Renal cortex interstitium (tissue), 11 donors: ENCODE measurements around the gene CEND1. TPM values are rescaled to one million over a fixed set of nuclear protein-coding genes. Genes with fewer than 3 reads are reported as not detected.

Experiments
- DNase-seq, 11 donors: peaks; one replicate each; pipeline ENCODE4 v3.0.0-alpha.2; 2013; ENCODE audit warnings: low read depth in 9 of 11, low spot score in 4 of 11; ENCODE audit errors: extremely low read depth in 1 of 11
- polyA plus RNA-seq, 3 donors: library from polyadenylated mRNA; unstranded; fragments of 120-200 nt; gene quantifications; one replicate each; pipeline ENCODE4 v1.2.1, GENCODE V29; 2013; ENCODE audit not compliant: insufficient read length in 3 of 3

Gene CEND1
- polyA plus RNA-seq, 3 donors = 0.37 to 0.70 (median 0.67) TPM

DNA sequence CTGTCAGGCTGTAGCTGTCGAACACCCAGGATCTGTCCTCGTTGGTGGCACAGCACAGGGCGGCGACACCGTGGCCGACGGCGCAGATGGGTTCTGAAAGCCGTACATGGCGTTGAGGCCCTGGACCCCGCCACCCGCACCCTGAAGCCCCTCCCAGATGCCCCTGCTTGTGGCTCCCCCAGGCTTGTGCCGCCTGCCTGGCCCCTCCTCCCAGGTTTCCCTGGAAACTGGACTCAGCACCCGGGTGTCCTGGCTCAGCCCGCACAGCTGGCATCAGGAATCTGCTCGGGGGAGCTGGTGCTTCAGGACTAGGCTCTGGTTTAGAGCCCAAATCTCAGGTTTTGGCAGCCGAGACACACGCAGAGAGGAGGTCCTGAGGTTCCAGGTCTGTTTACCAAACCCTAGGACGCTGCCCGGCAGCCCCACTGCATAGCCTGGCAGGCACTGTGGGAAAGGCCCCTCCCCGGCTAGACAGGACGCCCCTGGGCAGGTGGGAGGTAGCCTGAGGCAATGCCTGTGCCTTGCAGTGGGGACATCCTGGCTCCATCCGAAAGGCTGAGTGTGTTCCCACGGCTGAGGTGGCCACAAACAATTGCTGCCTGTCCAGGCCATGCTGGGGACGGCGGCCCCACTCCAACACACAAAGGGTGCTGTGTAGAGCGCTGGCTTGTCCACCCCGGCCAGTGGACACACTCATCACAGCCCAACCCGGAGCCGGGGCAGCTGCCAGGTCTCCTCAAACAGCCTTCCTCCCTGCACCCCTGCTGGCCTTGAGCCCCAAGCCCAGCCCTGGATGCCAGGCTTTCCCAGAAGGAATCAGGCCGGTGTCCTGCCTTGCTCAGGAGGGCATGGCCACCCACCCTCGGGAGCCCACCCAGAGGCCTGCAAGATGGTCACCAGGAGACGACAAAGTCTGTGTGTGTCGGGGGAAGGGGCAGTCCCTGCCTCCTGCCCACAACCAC is 17.2 kb downstream of the CEND1 start:
- no peak for DNase-seq

DNA sequence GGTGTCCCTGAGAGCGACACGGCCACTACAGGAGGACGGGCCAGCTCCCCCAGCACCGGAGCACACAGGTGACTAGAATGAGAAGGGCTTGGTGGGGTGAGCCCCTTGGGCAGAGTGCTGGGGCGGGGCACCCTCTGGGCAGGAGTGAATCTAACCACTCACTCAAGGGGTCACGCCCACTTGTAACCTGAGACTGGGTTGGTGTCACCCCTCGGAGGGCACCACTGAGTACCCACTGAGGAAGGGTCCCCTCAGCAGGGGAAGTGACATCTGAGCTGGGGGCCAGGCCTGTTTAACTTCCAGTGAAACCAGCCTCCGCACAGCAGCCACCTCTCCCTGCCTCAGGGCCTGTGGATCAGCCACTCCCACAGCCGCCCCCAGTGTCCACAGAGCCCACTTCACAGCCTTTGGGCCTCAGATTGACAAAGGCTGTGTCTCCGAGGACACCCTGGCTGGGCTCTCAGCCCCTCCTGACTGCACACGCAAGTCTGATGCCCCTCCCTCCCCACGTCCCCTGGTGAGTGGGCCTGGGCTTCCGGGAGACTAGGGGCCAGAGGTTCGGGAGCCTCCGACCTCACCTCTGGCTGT is 18.2 kb downstream of the CEND1 start:
- no peak for DNase-seq

DNA sequence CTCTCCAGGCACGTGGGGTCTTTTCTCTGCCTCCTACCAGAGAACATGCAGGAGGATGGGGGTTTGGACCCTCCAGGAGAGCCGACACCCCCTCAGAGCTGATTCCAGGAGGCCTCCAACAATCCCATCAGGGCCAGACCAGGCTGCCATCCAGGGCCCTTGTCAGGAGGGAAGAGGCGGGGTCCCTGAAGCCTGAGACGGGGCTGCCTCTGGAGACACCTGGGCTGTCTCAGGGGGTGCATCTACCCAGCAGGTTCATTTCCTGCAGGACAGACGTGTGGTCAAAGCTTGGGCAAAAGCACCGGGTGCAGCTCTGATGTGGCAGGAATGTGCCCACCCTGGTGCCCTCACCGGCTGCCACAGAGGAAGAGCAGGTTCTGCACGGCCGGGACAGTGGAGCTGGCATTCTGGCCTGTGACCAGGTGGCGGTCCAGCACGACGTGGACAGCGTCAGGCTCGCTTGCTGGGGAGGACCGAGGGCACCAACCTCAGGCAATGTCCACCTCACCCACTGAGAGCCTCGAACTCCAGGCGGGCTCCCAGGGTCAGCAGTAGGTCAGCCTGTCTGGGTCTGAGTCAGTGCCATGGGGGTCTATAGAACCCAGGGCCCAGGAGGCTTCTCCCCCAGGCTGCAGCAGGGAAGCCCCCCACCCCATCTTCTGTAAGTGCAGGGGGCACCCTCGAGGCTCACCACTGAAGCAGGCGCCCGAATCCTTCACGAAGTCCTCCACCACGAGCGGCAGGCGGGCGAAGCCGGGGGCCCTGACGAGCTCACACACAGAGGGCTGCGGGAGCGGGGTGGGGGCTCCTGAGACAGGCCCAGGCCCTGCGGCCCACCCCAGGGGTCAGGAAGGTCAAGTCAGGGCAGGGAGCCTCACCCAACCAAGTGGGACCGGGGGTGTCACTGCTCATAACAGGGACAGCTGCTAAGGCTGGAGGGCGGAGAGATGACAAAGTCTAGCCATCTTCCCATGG is 19.0 kb downstream of the CEND1 start:
- DNase-seq = no peak

DNA sequence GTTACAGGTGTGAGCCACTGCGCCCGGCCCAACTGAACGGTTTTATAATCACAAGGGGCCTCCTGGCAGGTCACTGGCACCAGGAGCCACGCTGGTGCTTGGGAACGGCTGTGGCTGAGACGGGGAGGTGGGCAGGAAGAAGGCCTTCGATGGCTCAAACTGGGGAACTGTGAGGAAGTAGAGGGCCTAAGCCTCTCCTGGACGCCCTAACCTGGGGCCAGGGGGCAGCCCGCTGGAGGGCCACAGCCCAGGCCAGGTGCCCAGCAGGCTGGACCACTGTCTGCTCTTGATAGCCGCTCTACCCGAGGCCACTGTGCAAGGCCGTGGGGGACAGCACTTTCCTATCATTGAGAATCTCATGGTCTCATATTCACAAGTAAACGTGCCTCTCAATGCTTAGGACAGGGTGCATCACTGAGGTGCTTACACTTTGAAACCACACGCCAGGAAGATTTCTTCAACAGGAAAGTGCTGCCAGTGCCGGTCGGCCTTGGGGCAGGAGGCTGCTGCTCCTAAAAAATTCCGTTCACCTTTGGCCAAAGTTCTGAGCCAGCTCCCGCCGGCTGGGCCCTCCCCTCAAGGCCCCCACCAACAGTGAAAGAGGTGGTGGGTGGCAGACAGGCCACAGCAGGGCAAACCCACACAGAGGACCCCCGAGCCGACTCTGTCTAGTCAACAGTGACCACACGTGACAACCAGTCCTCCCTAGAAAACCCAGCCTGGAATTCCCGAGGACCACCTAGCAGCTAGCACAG is 19.8 kb downstream of the CEND1 start:
- no peak for DNase-seq

DNA sequence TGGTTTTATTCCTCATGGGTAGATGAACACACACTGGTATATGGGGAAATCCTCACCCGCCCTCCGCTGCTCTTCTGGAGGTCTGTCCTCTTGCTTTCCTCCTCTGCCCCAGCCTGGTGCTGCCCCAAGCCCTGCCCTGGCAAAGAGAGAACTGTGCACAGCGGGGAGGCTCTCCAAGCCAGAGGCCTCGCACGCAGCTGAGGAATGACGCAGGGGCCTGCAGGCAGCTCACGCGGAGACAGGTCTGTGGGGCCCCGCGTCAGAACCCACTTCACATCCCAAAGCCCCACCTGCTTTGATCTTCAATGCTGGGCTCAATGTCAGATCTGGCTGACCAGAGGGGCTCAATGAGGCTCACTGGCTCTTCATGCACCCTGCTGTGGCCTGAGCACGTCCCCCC is 22.7 kb downstream of the CEND1 start:
- no peak for DNase-seq

DNA sequence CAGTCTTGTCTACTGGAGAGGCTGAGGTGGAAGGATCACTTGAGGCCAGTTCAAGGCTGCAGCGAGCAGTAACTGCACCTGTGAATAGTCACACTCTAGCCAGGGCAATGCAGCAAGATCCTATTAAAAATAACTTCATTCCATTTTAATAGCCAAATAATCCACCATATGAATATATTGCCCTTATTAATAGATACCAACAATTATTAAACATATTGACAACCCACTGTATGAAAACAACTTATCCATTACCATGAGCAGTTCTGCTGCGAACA is 23.0 kb downstream of the CEND1 start:
- no peak for DNase-seq

DNA sequence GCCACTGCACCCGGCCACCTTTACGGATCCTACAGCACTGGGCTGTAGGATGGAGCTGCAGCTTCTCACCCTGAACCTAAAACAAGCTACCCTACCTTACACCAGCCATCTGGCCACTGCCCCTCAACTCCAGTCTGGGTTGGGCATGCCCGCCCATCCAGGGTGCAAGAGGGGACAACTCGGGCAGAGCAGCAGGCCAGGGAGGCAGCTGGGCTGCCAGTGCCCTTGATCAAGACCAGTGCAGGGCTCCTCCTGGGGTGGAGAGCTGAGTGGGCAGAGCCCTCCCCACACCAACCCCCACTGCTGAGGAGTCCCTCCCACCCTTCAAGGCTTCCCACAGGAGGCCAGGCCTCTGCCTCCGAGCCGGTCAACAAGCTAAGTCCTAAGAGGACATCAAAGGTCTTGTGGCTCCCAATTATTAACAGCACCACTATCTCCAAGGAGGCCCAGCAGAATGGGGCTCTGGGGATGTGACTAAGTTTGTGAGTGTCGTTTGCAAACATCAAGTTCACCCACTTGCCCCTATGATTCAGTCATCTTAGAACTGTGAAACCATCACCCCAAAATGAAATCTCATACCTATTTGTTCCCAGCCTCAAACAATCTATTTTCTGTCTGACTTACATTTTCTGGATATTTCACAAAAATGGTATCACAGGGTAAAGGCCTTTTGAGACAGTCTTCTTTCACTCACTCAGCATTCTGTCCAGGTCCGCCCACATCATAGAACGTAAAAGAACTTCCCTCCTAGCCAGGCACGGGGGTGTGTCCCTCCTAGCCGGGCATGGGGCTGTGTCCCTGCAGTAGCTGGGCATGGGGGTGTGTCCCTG is 23.6 kb downstream of the CEND1 start:
- DNase-seq = no peak

DNA sequence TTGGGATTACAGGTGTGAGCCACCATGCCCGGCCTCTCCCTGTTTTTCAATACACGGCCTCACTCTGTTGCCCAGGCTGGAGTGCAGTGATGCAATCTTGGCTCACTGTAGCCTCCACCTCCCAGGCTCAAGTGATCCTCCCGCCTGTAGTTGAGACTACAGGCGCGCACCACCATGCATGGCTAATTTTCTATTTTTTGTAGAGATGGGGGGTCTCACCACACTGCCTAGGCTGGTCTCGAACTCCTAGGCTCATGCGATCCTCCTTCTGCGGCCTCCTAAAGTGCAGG is 24.1 kb downstream of the CEND1 start:
- DNase-seq = no peak

DNA sequence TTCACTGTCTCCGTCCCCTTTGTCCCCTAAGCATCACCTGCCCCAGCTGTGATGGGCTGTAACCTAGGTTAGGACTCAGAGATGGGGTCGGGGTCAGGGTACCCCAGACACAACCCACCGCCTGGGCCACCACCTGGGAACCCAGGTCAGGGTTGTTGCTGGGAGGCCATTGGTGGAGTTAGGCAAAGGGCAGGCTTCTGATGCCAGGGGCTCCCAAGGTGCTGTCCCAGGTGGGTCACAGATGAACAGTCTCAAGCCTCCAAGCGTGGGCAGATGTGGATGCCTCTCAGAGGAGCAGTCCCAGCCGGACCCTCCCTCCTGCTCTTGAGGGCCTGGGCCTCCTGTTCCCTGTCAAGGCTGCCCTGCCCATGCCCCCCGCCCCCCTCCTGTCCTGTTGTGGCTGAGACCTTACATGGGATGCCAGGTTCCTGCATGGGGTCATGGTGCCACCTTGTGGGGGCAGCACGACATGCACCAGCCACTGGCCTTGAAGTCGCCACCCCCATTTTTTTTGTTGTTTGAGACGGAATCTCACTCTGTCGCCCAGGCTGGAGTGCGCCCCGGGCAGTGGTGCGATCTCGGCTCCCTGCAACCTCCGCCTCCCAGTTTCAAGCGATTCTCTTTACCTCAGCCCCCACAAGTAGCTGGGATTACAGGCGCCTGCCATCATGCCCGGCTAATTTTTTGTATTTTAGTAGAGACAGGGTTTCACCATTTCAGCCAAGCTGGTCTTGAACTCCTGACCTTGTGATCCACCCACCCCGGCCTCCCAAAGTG is 24.7 kb downstream of the CEND1 start:
- peak in 2 of 11 donors; percentile 31 to 38 for DNase-seq

DNA sequence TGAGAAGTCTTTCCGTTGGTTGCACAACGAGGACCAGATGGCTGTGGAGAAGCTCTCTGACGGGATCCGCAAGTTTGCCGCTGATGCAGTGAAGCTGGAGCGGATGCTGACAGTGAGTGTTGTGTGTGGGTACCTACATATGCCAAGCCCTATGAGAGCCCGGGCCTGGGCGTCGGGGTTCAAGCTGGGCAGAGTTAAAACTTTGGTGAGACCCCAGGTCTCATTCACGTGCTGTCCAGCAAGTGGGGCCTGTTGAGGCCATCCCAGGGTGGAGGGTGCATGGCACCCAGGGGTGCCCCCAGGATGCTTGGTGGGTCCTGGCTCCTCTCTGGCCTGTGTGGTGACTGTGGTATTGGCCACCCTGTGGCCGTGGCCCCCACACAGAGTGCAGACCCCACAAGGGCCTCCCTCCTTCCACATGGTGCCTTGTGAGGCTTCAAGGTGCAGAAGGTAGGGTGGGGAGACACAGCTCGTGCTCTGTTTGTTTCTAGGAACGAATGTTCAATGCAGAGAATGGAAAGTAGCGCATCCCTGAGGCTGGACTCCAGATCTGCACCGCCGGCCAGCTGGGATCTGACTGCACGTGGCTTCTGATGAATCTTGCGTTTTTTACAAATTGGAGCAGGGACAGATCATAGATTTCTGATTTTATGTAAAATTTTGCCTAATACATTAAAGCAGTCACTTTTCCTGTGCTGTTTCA is 25.4 kb downstream of the CEND1 start:
- no peak for DNase-seq

DNA sequence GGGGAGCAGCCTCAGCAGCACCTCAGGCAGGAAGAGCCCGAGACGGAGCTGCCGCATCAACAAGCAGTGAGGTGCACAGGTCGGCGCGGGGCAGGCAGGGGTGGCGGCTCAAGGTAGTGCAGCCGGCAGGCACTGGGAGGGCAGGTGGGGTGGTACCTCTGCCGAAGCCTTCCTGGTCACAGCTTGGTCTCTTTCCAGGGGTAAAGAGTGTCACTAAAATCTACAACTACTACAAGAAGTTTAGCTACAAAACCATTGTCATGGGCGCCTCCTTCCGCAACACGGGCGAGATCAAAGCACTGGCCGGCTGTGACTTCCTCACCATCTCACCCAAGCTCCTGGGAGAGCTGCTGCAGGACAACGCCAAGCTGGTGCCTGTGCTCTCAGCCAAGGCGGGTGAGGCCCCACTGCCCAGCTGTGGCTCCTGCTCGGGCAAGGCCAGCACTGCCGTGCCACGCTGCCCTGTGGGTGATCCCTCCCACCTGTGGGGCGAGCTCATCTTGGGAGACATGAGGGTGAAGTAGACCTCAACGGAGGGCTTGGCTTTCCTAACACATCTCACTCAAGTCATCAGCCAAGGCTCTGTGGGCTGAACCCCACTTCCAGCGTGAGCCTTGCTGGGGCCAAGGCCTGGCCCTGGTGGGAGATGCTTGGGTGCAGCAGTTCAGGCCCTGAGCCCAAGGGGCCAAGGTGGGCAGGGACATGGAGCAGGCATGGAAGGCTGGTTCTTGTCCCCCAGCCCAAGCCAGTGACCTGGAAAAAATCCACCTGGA is 26.2 kb downstream of the CEND1 start:
- DNase-seq = no peak

DNA sequence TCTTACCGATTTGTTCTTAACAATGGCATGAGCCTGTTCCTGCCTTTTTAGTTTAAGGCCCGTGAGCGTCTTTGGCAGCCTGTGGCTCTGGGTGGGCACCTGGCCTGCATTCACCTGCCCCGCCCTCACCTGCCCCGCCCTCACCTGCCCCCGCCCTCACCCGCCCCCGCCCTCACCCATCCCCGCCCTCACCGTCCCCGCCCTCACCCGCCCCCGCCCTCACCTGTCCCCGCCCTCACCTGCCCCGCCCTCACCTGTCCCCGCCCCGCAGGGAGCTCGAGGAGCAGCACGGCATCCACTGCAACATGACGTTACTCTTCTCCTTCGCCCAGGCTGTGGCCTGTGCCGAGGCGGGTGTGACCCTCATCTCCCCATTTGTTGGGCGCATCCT is 26.8 kb downstream of the CEND1 start:
- DNase-seq = no peak

DNA sequence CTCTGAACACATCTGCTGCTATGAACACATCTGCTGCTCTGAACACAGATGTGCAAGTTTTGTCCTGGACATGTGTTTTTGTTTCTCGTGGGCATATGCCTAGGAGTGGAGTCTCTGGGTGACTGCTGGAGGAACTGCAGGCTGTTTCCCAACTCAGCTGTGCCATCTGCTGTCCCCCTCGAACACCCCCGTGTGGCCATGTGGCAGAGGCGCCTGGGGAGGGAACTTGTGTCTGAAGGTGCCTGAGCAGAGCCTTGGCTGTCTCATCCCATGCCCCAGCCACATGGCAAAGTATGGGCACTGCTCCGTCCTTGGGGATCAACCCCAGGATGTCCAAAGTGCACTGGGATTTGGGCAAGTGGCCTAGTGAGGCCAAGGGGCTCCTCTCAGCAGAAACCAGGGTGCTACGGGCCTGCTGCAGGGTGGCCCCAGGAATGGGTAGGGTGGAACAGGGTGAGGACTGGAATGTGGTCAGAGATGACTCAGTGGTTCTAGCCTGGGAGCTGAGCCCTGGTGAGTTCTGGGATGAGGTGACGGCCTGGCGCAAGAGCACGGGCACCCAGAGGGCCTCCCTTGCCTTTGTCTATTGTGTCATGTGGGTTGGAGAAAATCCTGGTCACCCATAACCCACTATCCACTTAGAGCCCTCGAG is 27.3 kb downstream of the CEND1 start:
- DNase-seq = no peak

DNA sequence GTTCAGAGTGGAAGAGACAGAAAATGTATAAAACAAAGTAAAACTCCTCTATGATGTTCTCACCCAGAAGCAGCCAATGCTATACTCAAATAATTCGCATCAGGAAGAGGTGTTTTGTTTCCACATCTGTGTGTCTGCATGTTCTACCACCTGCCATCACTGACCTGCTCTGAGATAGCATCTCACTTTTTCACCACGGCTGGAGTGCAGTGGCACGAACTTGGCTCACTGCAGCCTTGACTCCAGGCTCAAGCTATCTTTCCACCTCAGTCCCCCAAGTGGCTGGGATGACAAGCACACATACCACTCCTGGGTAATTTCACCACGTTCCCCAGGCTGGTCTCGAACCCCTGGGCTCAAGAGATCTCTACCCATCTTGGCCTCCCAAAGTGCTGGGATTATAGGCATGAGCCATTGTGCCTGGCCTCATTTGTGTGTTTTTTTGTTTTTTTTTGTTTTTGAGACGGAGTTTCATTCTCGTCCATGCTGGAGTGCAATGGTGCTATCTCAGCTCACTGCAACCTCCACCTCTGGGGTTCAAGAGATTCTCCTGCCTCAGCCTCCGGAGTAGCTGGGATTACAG is 28.3 kb downstream of the CEND1 start:
- no peak for DNase-seq

DNA sequence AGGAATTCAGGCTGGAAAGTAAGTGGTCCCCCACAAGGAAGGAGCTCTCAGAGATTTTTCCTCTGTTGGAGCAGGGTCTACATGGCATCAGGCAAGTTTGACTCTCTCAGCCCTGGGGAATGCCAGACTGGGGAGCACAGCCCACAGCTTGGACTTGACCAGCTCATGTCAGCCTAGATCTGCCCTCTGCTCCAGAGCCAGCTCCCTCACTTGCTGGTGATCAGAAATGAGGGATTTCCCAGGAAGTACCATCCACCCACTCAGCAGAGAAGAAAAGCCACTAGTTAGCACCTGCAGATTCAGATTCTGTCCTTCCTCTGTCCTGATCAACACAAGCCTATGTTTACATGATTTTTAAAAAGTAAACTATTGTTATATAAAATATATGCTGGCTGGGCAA is 29.7 kb downstream of the CEND1 start:
- no peak for DNase-seq

DNA sequence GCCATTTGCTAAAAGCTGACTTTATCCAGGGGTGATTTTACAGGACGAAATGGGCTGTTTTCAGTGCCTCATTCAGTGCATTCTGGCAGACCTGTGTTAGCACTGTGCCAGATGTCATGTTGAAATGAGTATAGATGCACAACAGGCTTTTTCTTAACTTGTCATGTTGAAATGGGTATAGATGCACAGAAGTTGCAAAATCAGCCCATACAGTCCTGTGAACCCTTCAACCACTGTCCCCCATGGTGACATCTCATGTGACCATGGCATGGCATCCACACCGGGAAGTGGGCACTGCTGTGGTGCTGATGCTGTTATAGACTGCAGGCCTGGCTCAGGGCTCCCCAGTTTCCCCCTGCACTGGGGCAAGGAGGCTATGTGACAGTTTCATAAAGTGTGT is 40.2 kb downstream of the CEND1 start:
- DNase-seq = no peak
